HG02943 (cell line): ENCODE results near the gene LRRC56.

ENCODE experiments used
- ATAC-seq: cut with Tn5 transposase; IDR thresholded peaks from one replicate; pipeline ENCODE4 v1.9.1; 2021; ENCODE audit warnings: mild to moderate bottlenecking, low read depth, moderate library complexity; ENCODE audit not compliant: unreplicated experiment

Gene LRRC56

DNA sequence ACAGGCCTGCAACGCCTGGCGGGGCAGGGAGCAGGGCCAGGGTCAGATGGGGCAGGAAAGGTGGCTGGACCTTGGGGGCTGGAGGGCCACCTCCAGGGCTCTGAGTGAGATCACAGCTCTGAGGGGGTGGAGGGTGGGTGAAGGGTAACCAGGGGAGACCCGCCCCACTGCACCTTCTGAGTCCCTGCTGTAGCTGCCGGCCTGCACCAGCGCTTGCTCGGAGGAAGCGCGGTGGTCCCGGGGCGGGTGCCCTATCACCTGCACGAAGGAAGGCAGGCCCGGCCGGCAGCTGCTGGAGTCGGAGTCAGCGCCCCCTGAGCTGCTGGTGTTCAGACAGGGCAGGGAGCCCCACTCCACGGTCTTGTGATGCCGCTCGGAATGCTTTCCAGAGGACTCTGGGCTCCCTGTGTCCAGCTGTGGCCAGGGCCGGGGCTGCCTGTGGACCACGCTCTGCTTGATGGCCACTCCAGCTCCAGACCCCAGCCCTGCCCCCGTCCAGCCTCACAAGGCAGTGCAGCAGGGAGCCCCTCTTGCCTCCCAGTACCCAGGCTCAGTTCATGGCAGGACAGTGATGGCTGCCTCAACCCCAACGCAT lies 19.4 kb downstream of the LRRC56 start:
- ATAC-seq = no peak

DNA sequence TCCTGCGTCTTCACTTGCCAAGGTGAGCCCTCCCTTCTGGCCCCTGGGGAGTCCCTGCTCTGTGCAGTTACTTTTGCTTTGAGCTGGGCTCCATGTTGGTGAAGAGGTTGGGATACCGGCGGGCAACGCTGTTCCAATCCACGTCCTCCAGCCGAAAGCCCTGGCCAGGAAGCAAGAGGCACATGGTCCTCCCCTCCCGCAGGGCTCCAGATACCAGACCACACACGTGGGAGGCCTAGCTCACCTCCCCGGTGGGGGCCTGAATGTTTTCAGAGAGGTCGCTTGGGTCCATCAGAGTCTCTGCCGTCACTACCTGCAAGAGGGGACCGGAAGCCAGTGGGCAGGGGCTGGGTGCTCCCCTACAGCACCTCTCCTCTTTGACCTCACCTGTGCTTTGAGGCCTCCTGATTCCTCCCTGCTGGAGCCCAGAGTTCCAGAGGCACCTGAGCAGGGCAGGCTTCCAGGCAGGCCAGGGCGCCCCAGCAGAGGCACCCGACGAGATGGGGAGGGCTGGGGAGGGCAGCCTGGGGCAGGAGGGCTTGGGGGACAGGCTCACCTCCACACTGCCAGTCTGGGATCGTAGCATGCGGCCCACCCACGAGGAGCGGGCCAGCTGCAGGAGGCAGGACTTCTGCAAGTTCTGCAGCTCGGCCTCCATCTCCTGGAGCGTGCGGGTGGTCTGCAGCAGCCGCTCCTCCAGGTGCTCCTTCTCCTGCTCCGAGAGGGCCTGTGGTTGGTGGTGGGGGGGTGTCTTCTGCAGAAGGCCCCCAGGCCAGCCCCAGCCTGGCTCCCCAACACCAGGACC lies 20.2 kb downstream of the LRRC56 start:
- ATAC-seq = no peak

DNA sequence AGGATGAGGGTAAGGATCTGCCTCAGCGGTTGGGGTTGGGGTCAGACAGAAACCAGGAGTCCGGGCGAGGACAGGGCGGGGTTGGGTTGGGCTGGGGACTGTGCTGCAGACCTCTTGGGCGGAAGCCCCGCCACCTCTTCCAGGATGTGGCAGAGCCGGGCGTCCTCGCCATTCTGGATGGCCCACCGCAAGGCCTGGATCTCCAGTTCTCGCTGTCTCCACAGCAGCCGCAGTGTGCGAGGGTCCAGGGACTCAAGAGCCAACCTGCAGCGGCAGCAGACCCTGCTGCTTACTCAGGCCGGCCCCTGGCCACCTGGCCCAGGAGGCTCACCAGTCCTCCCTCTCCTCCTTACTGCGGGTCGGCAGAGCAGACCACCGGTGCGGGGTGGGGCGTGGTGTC lies 21.2 kb downstream of the LRRC56 start:
- ATAC-seq = no peak

GRCh38 chr11:559020-559620 lies 21.8 kb downstream of the LRRC56 start:
- no peak for ATAC-seq

GRCh38 chr11:559712-560304 lies 22.5 kb downstream of the LRRC56 start:
- ATAC-seq = no peak

DNA sequence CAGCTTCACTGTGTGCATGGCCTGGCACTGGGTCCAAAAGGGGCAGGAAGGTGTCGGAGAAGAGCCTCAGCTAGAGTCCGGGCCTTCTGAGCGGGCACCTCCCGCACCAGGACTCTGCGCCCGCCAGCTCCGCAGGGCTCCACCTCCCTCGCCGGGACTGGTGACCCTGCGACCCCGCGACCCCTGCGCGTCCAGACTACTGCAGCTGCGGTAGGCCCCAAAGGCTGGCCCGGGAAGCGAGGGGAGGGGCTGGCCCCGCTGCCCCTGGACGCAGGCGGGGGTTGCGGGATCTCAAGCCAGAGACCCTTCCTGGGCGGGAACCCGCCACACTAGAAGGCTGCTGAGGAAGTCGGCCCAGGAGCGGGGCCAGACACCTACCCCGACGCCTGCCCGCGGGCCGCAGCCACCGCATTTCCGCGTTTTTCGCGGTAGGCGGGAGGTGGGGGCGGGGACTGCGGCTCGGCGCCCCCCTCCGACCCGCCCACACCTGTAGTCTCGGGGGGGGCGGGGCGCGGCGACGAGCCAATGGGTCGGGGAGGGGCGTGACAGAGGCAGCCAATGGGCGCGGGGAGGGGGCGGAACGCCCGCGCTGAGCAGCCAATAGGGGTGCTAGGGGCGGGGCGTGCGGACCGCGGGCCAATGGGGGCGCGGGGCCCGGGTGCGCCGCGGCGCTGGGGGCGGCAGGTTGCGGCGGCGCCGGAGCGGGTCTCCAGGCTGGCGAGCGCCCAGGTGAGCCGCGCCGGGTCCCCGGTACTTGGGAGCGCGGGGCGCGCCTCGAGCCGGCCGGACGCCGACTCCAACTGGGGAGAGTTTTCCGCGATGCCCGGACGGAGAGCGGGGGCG lies 23.2 kb downstream of the LRRC56 start, which contains the start of the genes LMNTD2 and RASSF7:
LMNTD2 (minus strand) TSS at position 434 of the 843 bp plus-strand sequence; CDS start at position 412, 22 bp downstream.
RASSF7 (plus strand) TSS at position 666 of the 843 bp plus-strand sequence. CDS start 799 bp downstream, outside the sequence.
- peak; percentile 65 for ATAC-seq

DNA sequence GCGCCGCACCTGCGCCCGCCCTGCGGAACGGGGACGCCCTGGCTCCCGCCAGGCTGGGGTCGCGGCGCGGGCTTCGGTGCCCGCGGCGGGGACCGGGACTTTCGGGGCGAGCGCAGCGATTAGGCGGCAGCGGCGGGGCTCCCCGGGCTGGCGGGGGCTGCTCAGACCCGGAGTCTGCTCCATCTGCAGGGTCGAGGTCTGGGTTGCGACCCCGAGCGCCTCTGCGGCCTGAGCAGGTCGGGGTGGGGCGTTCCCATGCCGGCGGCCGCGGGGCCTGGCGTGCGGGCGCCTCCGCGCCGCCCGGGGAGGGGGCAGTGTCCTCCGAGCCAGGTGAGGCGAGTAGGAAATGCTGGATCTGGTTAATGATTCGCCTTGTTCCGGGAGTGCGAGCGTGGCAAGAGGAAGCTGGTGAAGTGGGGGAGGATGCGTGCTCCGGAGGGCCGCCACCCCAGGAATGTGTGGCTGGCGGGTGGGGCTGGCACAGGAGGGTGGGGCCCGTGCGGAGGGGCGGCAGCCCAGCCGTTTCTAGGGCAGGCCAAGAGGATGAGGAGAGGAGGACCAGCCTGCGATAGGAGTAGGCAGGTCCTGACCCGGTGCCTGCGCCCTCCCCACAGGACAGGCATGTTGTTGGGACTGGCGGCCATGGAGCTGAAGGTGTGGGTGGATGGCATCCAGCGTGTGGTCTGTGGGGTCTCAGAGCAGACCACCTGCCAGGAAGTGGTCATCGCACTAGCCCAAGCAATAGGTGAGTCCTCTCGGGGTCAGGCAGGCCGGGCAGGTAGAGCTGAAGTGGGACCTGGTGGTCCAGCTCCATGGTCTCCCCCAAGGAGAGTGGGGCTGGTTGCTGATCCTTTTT lies 24.0 kb downstream of the LRRC56 start:
- peak; percentile 27 for ATAC-seq

DNA sequence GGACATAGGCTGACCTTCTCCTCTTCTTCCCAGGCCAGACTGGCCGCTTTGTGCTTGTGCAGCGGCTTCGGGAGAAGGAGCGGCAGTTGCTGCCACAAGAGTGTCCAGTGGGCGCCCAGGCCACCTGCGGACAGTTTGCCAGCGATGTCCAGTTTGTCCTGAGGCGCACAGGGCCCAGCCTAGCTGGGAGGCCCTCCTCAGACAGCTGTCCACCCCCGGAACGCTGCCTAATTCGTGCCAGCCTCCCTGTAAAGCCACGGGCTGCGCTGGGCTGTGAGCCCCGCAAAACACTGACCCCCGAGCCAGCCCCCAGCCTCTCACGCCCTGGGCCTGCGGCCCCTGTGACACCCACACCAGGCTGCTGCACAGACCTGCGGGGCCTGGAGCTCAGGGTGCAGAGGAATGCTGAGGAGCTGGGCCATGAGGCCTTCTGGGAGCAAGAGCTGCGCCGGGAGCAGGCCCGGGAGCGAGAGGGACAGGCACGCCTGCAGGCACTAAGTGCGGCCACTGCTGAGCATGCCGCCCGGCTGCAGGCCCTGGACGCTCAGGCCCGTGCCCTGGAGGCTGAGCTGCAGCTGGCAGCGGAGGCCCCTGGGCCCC lies 24.8 kb downstream of the LRRC56 start:
- ATAC-seq = no peak

GRCh38 chr11:563066-563811 lies 25.9 kb downstream of the LRRC56 start:
- ATAC-seq = no peak

- ATAC-seq = no peak
Observed at GRCh38 chr11:563812-564578, 26.7 kb downstream of the LRRC56 start.

- no peak for ATAC-seq
Observed at GRCh38 chr11:565921-566509, 28.7 kb downstream of the LRRC56 start.

DNA sequence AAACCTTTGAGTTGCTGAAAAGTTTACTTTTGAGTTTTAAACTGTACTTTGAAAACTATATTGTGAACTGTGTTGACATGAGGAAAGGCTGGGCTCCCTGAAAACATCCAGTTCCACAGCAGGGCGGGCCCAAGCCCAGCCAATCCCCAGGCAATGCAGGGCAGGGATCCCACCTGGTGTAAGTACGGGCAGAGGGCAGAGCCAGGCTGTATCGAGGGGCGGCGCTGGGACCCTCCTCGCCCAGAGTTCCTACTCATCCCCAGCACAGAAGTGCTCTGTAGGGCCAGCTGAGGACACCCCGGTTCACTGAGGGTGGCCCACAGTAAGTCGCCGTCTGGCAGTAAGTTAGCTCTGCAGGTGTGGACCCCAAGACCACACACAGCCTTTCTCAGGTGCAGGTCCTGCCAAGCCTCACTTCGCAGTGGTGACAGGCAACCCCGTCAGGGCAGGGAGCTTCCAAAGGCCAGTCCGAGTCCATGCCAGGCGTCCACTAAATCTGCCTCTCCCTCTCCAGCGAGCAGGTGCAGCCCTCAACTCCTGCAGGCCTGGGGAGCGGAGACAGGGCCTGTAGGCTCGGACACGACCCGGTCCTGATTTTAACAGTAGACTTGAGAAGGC lies 29.8 kb downstream of the LRRC56 start:
- ATAC-seq = no peak

- no peak for ATAC-seq
Observed at GRCh38 chr11:567629-568292, 30.4 kb downstream of the LRRC56 start.

- ATAC-seq = peak; percentile 92
Observed at GRCh38 chr11:568306-569157, 31.2 kb downstream of the LRRC56 start.

DNA sequence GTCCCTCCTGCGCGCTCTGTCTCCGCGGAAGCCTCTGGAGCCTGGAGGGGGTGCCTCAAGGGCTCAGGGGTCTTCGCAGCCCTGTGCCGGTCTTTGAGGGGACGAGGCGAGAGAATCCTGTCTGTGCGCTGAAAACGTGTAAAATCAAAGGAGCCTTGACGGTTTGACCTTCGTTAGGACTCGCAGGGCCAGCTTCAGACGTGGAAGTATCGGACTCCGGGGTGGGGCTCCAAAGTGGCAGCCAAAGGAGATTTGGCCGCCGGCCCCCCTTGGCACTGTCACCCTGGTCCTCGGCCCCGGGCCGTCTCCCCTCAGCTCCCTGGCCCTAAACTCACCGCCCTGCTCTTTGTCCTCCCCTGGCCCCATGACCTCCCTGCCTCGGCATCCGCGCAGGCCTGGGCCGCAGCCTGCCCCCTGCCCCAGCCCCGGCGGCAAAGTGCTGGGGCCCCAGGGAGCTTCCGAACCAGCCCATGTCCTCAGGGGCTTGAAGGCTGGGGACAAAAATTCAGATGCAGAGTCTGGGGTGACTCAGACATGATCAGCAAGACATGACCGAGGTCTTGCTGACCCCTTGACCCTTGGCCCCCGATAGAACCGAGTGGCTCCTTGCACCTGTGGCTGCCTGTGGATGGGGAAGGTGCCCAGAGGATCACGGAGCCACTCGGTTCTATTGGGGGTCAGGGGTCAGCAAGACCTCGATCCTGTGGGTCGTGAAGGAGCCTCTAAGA lies 32.0 kb downstream of the LRRC56 start:
- no peak for ATAC-seq
